Right atrium auricular region (tissue), 2 donors: ENCODE measurements around the gene UVRAG. TPM values are rescaled to one million over a fixed set of nuclear protein-coding genes. Genes with fewer than 3 reads are reported as not detected.

Experiments used
- DNase-seq: peaks from one replicate; pipeline ENCODE4 v3.0.0-alpha.2; 2019; ENCODE audit warnings: low spot score
- H3K27ac ChIP-seq, 2 donors: fragments of 200-600 bp; sonication (generic); 1 replicate in 1 of 2; 2 replicates in 1 of 2; pipeline ENCODE4 v1.5.1; 2016 to 2019
- H3K27me3 ChIP-seq, 2 donors: fragments of 200-600 bp; sonication (generic); one replicate each; pipeline versions ENCODE4 v1.5.1 to v1.6.0; 2017 to 2019
- H3K36me3 ChIP-seq: fragments of 200-600 bp; sonication (generic); one replicate; pipeline ENCODE4 v1.5.1; 2016
- H3K4me1 ChIP-seq, 2 donors: fragments of 200-600 bp; sonication (generic); one replicate each; pipeline versions ENCODE4 v1.5.1 to v1.6.0; 2017 to 2019
- H3K4me3 ChIP-seq, 2 donors: fragments of 200-600 bp; sonication (generic); 1 replicate in 1 of 2; 2 replicates in 1 of 2; pipeline ENCODE4 v1.5.1; 2017 to 2019; ENCODE audit warnings: mild to moderate bottlenecking in 1 of 2, moderate library complexity in 1 of 2
- H3K9me3 ChIP-seq, 2 donors: fragments of 200-600 bp; sonication (generic); one replicate each; pipeline ENCODE4 v1.5.1; 2019
- total RNA-seq, 2 donors: library from RNA; depleted of rRNA; stranded (reverse); fragments of >200 nt; gene quantifications; one replicate each; pipeline ENCODE4 v1.1.0, GENCODE V29; 2016
- TF ChIP-seq, protein P1 (sequence below), 2 donors: fragments of 200-600 bp; sonication (generic); IDR thresholded peaks; one replicate each; pipeline ENCODE4 v1.5.1; 2019; ENCODE audit warnings: antibody characterized with exemption in 2 of 2

Gene UVRAG
- total RNA-seq, 2 donors from 2014 or later = 13.2 to 13.9 TPM

DNA sequence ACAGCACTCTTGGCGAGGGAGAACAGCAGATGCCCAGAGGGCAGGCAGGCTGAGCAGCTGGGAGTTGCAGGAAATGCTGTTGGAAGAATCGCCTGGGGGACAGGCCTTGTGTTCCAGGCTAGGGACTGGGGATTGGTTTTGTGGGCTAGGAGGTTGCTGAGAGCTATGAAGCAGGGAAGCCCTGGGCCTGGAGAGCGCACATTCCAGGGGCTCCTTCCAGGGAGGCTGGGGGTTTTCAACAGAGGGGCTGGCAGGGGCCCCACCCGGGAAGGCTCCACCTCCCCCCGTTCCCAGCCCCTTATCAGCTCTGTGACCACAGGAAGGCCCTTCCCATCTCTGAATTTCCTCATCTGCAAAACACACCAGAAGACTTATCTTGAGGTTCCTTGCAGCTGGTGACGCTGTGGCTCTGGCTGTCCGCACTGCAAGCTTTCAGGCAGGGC is 369.6 kb downstream of the UVRAG start:
- H3K27ac ChIP-seq = peak overlapping the region in 1 of 2 donors; percentile 2
- TF ChIP-seq, protein P1, sequence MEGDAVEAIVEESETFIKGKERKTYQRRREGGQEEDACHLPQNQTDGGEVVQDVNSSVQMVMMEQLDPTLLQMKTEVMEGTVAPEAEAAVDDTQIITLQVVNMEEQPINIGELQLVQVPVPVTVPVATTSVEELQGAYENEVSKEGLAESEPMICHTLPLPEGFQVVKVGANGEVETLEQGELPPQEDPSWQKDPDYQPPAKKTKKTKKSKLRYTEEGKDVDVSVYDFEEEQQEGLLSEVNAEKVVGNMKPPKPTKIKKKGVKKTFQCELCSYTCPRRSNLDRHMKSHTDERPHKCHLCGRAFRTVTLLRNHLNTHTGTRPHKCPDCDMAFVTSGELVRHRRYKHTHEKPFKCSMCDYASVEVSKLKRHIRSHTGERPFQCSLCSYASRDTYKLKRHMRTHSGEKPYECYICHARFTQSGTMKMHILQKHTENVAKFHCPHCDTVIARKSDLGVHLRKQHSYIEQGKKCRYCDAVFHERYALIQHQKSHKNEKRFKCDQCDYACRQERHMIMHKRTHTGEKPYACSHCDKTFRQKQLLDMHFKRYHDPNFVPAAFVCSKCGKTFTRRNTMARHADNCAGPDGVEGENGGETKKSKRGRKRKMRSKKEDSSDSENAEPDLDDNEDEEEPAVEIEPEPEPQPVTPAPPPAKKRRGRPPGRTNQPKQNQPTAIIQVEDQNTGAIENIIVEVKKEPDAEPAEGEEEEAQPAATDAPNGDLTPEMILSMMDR (IDR thresholded peaks at IDR 0.05) = no peak
- no peak for DNase-seq

DNA sequence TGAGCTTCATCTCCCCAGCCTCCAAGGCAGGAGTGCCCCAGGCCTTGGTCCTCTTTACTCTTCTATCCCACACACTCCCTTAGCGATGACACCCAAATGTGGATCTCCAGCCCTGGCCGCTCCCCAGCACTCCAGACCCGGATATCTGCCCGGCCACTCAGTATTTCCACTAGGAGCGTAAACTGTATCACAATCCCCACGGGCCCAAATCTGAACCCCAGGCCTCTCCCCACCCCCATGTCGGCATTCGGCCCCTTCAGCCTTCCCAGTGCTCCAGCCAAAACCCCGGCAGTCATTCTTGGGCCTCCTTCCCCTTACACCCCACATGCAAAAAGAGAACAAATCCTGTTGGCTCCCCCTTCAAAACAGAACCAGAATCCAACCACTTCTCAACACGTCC is 370.5 kb downstream of the UVRAG start:
- Histone ChIP-seq H3K4me1 (peaks cover 0 to 31% of the 10 kb centered on the region in 2 donors), H3K36me3 (no peaks in the 10 kb centered on the region), H3K9me3 (no peaks in the 10 kb centered on the region), H3K27ac (peak overlapping the region; percentile 31 to 62), H3K27me3 (no peaks in the 10 kb centered on the region), H3K4me3 (no peak overlapping the region)
- TF ChIP-seq, protein P1 (IDR thresholded peaks at IDR 0.05) = no peak
- peak; percentile 66 for DNase-seq

More for the DNA sequence above, 369.6 kb downstream of the UVRAG start:
- Histone ChIP-seq H3K4me1 (peaks cover 0 to 31% of the 10 kb centered on the region in 2 donors), H3K27me3 (no peaks in the 10 kb centered on the region), H3K36me3 (no peaks in the 10 kb centered on the region), H3K4me3 (no peak overlapping the region), H3K9me3 (no peaks in the 10 kb centered on the region)

DNA sequence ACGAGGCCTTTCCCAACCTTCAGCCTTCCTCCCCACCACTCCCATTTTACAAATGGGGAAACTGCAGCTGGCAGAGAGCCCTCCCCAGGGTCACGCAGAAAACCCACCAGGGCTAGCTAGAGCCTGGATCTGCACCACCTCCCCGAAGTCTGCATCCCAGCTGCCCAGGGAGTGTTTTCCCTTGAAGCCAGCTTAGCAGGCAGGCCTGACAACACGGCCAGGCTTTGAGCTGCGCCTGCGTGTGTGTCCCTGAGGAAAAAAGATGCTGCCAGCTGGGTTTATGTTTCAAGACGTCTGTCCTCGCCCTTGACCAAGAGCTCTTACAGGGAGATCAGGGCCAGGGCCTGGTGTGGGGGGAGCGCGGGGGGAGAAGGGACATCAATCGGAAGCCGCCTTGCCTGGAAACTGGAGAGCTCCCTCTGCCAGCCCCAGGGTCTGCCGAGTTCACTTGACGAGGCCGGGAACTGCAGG is 371.0 kb downstream of the UVRAG start:
- H3K4me3 ChIP-seq = no peak overlapping the region
- peak; percentile 79 for DNase-seq
- H3K27me3 ChIP-seq = no peaks in the 10 kb centered on the region
- TF ChIP-seq, protein P1 (IDR thresholded peaks at IDR 0.05) = no peak
- no peaks in the 10 kb centered on the region for H3K36me3 ChIP-seq
- peaks cover 0 to 31% of the 10 kb centered on the region in 2 donors for H3K4me1 ChIP-seq
- peak overlapping the region; percentile 31 to 62 for H3K27ac ChIP-seq
- H3K9me3 ChIP-seq = no peaks in the 10 kb centered on the region

DNA sequence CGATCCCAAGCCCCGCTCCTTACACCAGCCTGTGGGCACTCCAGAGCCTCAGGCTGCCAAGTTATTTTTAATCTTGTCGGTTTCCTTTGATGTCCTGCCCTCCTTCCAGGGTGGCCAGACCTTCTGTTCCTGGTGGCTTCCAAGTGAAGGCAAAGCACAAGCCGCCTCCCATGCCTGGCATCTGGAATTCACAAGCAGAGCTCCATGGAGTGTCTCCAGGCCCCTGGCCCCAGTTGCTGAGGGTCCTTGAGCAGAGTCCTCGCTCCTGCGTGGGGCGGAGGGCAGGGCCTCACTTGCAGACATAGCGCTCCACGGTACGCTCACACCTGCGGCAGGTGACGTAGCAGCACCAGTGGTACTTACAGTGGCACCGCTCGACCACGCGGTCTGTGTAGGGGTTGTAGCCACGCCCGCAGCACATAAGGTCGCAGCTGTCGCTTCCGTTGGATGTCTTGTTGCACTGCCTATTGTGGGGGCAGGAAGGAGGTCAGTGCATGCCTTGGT is 371.8 kb downstream of the UVRAG start:
- no peaks in the 10 kb centered on the region for H3K27me3 ChIP-seq
- no peak for DNase-seq
- TF ChIP-seq, protein P1 (IDR thresholded peaks at IDR 0.05) = no peak
- no peaks in the 10 kb centered on the region for H3K9me3 ChIP-seq
- H3K27ac ChIP-seq = no peak overlapping the region
- peaks cover 0 to 31% of the 10 kb centered on the region in 2 donors for H3K4me1 ChIP-seq
- H3K36me3 ChIP-seq = no peaks in the 10 kb centered on the region
- no peak overlapping the region for H3K4me3 ChIP-seq

DNA sequence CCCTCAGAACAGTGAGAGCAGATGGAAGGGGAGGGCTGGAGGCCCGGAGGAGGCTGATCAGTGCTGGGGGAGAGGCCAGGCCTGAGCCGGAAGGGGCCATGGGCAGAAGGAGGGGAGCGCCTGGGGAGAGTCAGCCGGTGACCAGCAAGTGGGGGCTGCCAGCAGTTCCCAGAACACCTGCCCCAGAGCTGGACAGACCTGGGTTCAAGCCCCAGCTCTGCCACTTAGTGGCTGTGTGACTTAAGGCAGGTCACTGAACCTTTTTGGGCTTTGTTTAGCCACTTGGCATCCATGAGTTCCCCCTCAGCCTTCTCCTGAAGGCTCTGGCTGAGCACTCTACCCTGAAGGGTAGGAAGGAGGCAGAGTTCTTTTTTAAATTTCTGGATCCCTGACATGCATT is 373.9 kb downstream of the UVRAG start:
- Histone ChIP-seq H3K27ac (no peak overlapping the region), H3K36me3 (no peaks in the 10 kb centered on the region), H3K4me3 (no peak overlapping the region), H3K4me1 (peaks cover 0 to 31% of the 10 kb centered on the region in 2 donors), H3K27me3 (no peaks in the 10 kb centered on the region), H3K9me3 (no peaks in the 10 kb centered on the region)
- DNase-seq = no peak
- TF ChIP-seq, protein P1 (IDR thresholded peaks at IDR 0.05) = no peak

DNA sequence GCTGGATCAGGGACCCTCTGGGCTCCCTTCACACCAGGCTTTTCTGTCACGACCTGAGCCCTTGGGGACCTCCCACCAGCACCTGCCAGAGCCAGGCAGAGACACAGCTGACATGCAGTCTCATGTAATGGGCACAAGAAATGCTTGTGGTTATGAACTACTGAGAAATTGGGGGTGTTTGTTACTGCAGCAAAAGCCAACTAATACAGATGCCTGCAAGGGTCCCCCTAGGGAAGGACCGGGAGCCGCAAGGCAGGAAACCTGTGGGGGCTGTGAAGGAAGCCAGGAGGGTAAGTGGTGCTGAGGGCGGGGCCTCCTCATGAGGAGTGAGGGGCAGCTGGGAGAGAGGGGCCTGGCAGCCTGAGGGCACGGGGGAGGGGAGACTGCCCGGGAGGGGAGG is 374.7 kb downstream of the UVRAG start:
- TF ChIP-seq, protein P1 (IDR thresholded peaks at IDR 0.05) = no peak
- Histone ChIP-seq H3K4me1 (peaks cover 0 to 25% of the 10 kb centered on the region in 2 donors), H3K9me3 (no peaks in the 10 kb centered on the region), H3K27ac (no peak overlapping the region), H3K27me3 (no peaks in the 10 kb centered on the region), H3K36me3 (no peaks in the 10 kb centered on the region), H3K4me3 (no peak overlapping the region)
- DNase-seq = no peak
